GM21390 (cell line): ENCODE measurements around the gene FAM187B.
"Not testable (repeated sequence)": the region's sequence is repeated elsewhere in the genome, so short reads cannot be mapped to it uniquely, and the experiment has no call there.

Experiments
- ATAC-seq: cut with Tn5 transposase; IDR thresholded peaks from one replicate; pipeline ENCODE4 v1.9.1; 2021; ENCODE audit not compliant: unreplicated experiment

The FAM187B gene

DNA sequence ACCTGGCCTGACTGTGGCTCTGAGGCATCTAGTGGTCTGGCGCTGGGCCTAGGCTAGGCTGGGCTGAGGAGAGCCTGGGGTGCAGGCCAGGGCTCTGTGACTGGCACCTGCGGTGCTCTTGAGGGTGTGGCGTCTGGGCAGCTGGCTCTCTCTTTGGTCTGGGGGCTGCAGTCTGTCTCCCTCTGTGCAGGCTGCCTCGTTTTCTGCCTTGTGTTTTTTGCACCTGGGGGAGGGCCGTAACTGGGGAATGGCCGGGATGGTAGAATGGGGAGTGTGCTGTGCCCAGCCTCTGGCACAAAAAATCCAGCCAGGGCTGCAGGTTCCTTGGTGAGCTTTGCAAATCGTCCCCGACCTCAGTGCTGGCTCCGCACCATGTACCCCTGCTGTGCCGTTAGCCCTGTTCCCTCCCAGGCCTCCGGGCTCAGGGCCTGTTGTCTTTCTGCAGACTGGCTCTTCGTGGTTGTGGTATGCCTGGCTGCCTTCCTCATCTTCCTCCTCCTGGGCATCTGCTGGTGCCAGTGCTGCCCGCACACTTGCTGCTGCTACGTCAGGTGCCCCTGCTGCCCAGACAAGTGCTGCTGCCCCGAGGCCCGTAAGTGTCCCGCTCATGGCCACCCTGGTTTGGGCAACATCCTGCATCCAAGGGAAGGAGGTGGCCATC is 33.7 kb upstream of the FAM187B start:
- ATAC-seq = no peak

DNA sequence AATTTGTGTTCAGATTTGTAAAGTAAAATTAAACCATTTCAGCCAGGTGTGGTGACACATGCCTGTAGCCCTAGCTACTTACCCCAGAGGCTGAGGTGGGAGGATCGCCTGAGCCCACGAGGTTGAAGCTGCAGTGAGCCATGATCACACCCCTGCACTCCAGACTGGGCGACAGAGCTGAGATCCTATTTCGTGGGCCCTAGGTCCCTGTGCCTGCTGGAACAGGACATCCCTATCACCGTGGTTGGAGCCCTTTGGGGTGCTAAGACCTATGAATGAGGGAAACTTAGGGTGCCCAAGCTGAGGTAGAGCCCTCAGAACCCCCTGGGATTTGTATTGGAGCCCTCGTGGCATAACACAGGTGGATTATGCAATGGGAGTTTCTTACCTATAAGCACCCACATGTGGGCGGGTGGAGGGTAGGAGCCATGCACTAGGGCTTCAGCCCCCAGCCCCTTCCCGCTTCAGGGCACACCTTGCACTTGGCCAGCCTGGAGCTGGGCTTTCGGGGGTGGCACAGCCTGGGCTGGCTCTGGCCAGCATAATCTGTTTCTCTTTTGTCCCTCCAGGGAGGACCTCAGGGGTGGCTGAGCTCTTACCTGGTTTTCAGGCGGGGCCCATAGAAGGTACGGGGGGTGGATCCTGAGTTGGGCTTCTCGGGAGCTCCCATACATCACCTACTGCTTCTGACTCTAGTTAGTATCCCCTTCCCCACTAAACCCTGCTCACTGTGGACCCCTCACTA is 33.0 kb upstream of the FAM187B start:
- no peak for ATAC-seq

- no peak for ATAC-seq
Observed at GRCh38 chr19:35260694-35261304, 32.3 kb upstream of the FAM187B start.

GRCh38 chr19:35257113-35257461 is 28.5 kb upstream of the FAM187B start:
- no peak for ATAC-seq

DNA sequence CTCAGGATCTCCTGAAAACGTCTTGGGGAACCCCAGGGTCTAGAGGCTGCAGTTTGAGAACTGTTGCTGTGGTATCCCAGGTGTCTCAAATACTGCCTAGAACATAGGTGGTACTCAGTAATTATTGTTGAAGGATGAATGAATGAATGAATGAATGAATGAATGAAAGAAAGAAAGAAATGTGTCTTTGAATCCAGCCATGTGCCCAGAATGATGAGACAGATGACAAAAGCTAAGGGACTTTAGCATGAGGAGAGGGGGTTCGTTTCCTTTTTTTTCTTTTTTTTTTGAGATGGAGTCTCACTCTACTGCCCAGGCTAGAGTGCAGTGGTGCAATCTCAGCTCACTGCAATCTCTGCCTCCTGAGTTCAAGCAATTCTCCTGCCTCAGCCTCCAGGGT is 28.0 kb upstream of the FAM187B start:
- no peak for ATAC-seq

DNA sequence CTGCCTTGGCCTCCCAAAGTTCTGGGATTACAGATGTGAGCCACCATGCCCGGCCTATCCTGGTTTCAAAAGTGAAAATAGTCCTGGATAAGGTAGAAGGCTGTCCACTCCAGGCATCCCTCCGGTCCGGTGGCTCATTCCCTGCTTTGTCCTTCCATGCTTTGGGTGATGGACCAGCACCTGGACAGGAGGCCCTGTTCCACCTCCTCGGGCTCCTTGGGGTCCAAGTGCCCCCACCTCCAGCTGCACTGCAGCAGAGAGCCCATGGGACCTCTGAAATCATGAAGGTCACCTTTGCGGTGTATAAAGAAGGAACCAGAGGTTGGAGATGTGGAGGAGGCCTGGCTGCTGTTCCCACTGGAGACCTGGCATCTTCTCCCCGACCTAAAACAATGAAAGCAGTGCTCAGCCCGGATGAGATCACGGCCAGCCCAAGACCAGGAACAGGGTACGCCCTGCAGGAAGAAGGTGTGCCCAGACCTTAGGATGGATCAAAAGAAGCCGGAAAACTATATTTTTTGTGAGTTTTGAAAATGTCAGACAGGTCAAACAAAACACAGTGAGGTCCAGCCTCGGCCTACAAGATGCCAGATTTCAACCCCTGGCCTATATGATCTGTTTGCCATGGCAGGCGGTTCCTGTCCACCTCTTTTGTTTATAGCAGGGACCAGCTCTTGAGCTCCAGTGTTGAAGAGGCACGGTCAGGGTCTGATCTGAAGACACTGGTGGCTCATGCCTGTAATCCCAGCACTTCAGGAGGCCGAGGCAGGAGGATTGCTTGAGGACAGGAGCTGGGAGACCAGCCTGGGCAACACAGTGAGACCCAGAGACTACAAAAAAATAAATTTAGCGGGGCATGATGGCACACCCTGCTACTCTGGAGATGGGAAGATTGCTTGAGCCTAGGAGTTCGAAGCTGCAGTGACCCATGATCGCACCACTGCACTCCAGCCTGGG is 26.1 kb upstream of the FAM187B start:
- ATAC-seq = no peak

- no peak for ATAC-seq
Observed at GRCh38 chr19:35253316-35254286, 25.1 kb upstream of the FAM187B start.

- ATAC-seq = no peak
Observed at GRCh38 chr19:35251456-35251855, 22.9 kb upstream of the FAM187B start.

DNA sequence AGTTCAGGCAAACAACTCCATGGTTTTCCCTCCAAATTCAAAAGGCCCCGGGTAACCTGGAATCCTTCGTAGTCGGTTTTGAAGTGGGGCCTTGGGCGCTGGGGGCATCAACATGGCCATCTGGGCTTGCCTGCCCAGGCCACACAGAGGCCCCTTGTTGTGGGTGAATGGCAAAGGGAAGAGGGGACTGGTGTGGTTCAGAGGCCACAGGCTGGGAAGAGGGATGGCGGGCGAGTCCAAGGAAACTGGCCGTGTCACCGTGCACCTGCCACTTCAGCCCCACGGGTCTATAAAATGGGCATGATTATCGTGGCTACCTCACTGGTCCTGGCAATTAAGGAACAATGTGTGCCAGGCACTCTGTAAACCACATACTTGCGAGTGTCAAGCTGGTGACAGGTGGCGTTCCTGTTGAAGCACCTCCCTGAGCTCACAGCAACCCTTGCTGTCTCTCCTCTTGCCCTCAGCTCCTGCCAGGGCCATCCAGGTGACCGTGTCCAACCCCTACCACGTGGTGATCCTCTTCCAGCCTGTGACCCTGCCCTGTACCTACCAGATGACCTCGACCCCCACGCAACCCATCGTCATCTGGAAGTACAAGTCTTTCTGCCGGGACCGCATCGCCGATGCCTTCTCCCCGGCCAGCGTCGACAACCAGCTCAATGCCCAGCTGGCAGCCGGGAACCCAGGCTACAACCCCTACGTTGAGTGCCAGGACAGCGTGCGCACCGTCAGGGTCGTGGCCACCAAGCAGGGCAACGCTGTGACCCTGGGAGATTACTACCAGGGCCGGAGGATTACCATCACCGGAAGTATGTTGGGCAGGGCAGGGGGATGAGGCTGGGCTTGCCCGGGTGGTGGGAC is 21.5 kb upstream of the FAM187B start:
- ATAC-seq = no peak

DNA sequence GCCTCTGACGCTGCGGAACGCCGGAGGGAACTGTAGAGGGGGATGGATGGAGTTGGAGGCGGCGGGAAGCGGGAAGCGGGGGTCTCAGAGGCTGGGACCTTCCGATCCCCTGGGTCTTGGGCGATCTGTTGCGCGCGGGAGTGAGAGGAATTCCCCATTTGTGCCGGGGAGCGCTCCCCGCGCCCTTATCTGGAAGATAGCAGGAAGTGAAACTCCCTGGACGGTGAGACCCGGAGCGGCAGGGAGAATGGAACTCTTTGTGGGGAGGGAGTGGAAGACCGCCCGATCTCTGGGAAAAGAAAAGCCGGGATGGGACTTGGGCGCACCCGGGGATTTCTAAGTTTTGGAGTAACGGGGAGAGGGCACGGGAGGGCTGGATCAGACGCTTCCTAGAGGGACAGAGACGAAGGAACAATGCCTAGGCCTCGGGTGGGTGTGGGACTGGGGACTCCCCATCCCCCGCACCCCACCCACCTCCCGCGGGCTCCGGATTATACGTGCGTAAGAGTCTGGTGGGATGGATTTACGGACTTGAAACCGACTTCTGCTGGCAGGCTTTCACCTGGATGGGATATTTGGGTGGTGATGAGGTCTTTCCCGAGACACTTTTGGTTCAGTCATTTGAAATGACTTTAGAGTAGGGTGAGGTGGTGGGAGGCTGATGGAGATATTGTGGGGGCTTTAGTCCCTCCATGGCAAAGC is 20.8 kb upstream of the FAM187B start:
- ATAC-seq = no peak

- ATAC-seq = peak; percentile 74
Observed at GRCh38 chr19:35248310-35249145, 20.0 kb upstream of the FAM187B start, which contains the start of gene LSR. Gene LSR, plus strand, starts transcription at chr19:35249002. Its CDS starts 21 bp downstream, at chr19:35249023.

DNA sequence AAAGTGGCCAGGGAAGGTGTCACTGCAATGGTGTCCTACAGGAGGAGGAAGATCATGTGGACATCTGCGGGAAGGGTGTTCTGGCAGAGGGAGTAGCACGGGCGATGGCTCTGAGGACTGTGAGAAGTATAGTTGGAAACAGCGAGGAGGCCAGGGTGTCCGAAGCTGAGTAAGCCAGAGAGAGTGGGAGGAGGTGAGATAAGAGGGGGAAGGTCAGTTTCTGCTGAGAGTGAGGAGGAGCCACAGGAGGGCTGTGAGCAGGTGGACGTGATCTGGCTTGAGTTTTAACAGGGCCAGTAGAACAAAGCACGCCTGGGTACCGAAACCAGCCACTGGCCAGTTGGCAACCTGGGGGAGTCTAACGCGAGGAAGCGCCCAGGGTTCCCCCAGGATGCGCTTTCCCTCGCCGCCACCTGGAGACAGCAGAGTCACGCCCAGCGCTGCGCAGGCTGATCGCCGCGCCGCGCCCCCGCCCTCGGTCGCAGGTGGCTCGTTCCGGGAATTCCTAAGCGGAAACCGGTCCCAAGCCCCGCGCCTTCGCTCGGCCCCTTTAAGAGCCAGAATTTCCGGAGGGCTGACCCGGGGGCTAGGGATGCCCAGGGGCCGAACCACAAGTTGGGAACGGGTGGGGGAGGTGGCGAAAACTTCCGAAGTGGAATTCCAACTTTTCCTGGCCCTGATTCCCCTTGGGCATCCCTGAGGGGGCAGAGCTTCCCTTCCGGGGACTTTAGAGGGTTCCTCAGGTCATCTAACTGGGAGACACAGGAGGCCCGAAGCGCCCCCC is 19.2 kb upstream of the FAM187B start:
- ATAC-seq = no peak

GRCh38 chr19:35246466-35247092 is 18.0 kb upstream of the FAM187B start:
- ATAC-seq = no peak

- no peak for ATAC-seq
Observed at GRCh38 chr19:35241417-35241816, 12.9 kb upstream of the FAM187B start.

DNA sequence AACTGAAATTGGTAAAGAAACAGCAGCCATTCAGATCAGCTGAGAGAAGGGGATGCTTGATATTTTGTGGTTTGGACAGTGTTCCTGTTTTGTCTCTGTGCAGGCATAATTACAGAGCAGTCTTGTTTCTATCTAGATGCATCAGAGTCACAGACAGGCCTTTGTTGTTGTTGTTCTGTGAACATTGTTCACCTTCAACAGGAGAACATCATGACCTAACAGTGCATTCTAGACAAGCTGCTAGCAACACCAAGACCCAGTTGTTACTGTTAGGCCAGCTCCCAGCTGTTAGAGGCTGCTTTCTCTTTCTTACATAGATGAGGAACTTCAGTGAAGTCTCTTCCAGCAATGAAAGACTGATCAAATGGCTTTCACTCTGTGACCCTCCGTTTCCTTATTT is 11.8 kb upstream of the FAM187B start:
- ATAC-seq = no peak

DNA sequence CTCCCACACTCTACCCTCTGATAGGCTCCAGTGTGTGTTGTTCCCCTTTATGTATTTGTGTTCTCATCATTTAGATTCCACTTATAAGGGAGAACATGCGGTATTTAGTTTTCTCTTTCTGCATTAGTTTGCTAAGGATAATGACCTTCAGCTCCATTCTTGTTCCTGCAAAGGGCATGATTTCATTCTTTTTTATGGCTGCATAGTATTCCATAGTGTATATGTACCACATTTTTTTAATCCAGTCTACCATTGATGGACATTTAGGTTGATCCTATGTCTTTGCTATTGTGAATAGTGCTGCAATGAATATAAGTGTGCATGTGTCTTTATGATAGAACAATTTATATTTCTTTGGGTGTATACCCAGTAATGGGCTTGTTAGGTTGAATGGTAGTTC is 11.1 kb upstream of the FAM187B start:
- not testable (repeated sequence) for ATAC-seq
